ENCODE data around the gene SSX2IP. TPM values are rescaled to one million over a fixed set of nuclear protein-coding genes. Genes with fewer than 3 reads are reported as not detected.
"Not testable (repeated sequence)": the region's sequence is repeated elsewhere in the genome, so short reads cannot be mapped to it uniquely, and the experiment has no call there.

Gene SSX2IP, protein sequence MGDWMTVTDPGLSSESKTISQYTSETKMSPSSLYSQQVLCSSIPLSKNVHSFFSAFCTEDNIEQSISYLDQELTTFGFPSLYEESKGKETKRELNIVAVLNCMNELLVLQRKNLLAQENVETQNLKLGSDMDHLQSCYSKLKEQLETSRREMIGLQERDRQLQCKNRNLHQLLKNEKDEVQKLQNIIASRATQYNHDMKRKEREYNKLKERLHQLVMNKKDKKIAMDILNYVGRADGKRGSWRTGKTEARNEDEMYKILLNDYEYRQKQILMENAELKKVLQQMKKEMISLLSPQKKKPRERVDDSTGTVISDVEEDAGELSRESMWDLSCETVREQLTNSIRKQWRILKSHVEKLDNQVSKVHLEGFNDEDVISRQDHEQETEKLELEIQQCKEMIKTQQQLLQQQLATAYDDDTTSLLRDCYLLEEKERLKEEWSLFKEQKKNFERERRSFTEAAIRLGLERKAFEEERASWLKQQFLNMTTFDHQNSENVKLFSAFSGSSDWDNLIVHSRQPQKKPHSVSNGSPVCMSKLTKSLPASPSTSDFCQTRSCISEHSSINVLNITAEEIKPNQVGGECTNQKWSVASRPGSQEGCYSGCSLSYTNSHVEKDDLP
- 3.8 TPM for polyA plus RNA-seq (2012; ENCODE audit: low read depth, missing spikeins)

DNA sequence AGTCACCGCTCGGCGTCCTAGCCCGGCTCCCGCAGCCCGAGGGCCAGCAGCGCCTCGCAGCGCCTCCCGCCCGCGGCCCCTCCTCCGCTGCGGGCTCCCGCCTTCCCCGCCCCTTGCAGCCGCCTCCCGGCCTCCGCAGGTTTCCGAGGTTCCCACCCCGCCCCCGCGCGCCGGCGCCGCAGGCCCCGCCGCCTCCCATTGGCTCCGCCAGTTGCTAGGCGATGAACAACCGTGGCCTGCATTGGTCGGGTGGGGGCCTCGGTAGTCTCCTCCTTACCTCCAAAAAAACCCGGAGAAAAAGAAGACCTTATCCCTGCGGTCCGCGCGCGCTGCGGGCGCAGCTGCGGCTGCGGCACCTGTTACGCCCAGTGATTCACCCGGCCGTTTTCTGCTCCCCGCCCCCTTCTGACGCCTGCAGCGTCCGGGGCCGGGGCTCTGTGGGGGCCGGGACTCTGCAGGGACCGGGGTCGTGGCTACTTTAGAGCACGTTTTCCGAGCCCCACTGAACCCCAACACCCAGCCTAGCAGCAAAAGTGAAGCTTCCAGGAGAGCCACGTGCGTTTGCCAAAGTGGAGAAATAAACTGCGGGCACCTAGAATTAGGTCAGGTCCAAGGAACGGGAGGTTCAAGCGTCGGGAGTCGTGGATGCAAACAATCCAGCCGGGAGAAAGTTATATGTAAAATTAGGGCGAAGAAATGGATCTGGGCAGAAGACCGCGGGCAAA, at the start of gene SSX2IP:
Gene SSX2IP (minus strand): TSS at position 65 of the 725 bp plus-strand sequence. CDS start 19,242 bp downstream, outside the sequence.
- DNase-seq (ENCODE audit: insufficient read length, low spot score) (peak; percentile 80), FAIRE-seq (peak; percentile 95)
- no peak for TF ChIP-seq POLR2AphosphoS5 (IDR thresholded peaks at IDR 0.05; ENCODE audit: low read depth, low read length)
- TF ChIP-seq POU2F2 (IDR thresholded peaks at IDR 0.05; ENCODE audit: low read depth, low read length): no peak
- no peak for TF ChIP-seq TAF1 (IDR thresholded peaks at IDR 0.05; ENCODE audit: low read depth, low read length)
- TF ChIP-seq PAX5 (IDR thresholded peaks at IDR 0.05; ENCODE audit: insufficient read depth, low read length, severe bottlenecking): no peak
- TF ChIP-seq POLR2A (IDR thresholded peaks at IDR 0.05; ENCODE audit: low read depth, low read length): no peak
- TF ChIP-seq SPI1 (IDR thresholded peaks at IDR 0.05; ENCODE audit: low read depth, low read length): no peak

DNA sequence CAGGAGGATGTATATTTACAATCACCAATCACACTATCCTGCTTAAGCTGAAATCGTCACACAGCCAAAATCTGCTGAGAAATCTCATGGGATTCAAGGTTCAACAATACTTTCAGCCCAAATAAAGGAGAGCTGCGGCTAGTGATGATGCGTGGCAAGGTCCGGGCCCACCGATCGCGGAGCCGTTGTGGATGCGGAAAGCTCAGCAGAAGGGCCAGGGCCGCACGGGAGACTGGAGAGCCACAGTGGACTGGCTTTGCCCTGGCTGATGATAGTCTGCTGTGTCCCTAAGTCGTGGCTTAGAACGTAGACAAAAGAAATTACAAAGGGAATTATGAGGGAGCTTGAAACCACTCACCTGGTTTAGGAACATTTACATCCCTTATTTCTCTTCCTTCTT, 48.0 kb upstream of the SSX2IP start:
- TF ChIP-seq POLR2AphosphoS5 (IDR thresholded peaks at IDR 0.05; ENCODE audit: low read depth, low read length) (no peak), PAX5 (IDR thresholded peaks at IDR 0.05; ENCODE audit: insufficient read depth, low read length, severe bottlenecking) (no peak), SPI1 (IDR thresholded peaks at IDR 0.05; ENCODE audit: low read depth, low read length) (no peak), POLR2A (IDR thresholded peaks at IDR 0.05; ENCODE audit: low read depth, low read length) (no peak), TAF1 (IDR thresholded peaks at IDR 0.05; ENCODE audit: low read depth, low read length) (no peak), POU2F2 (IDR thresholded peaks at IDR 0.05; ENCODE audit: low read depth, low read length) (no peak)
- DNase-seq (ENCODE audit: insufficient read length, low spot score) (no peak), FAIRE-seq (no peak)

DNA sequence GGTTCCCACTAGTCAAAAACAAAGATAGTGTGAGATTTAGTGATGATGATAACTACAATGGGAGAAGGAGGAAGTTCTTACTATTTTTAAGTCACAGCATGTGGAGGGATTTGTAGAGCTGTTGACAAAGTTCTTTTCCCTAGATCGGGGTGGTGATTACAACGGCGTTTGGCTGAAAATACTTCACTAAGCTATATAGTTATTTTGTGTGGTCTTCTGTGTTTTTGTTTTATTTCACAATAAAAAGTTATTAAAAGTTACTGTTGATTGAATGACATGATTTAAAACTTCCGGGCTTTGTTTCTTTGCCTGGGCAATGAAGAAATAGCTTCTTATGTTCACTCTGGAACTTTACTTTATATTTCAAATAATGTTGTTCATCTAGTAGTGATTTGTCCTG, 47.3 kb upstream of the SSX2IP start:
- no peak for TF ChIP-seq TAF1 (IDR thresholded peaks at IDR 0.05; ENCODE audit: low read depth, low read length)
- no peak for TF ChIP-seq POLR2AphosphoS5 (IDR thresholded peaks at IDR 0.05; ENCODE audit: low read depth, low read length)
- TF ChIP-seq POU2F2 (IDR thresholded peaks at IDR 0.05; ENCODE audit: low read depth, low read length): no peak
- no peak for TF ChIP-seq PAX5 (IDR thresholded peaks at IDR 0.05; ENCODE audit: insufficient read depth, low read length, severe bottlenecking)
- TF ChIP-seq POLR2A (IDR thresholded peaks at IDR 0.05; ENCODE audit: low read depth, low read length): no peak
- no peak for TF ChIP-seq SPI1 (IDR thresholded peaks at IDR 0.05; ENCODE audit: low read depth, low read length)
- DNase-seq (ENCODE audit: insufficient read length, low spot score) (no peak), FAIRE-seq (no peak)

DNA sequence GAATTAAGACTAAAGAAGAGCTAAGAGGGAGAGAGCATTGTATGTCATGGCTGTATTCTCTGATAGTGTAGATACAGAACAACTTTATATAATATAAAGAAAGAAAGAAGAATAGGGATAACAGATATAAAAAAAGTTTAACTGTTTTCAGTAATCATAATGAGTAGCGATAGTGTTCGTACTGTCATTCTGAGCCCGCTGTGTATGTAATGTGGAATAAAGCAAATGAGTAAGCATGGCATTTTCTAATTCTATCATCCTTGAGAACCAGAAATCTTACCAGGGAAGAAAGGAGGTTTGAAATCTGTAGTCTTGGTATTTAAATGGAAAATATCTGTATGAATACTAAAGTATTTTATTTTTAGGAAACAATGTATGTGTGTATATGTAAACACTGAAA, 46.7 kb upstream of the SSX2IP start:
- TF ChIP-seq TAF1 (IDR thresholded peaks at IDR 0.05; ENCODE audit: low read depth, low read length) (no peak), POLR2AphosphoS5 (IDR thresholded peaks at IDR 0.05; ENCODE audit: low read depth, low read length) (no peak), SPI1 (IDR thresholded peaks at IDR 0.05; ENCODE audit: low read depth, low read length) (no peak), POU2F2 (IDR thresholded peaks at IDR 0.05; ENCODE audit: low read depth, low read length) (no peak), PAX5 (IDR thresholded peaks at IDR 0.05; ENCODE audit: insufficient read depth, low read length, severe bottlenecking) (no peak), POLR2A (IDR thresholded peaks at IDR 0.05; ENCODE audit: low read depth, low read length) (no peak)
- DNase-seq (ENCODE audit: insufficient read length, low spot score): no peak
- no peak for FAIRE-seq

DNA sequence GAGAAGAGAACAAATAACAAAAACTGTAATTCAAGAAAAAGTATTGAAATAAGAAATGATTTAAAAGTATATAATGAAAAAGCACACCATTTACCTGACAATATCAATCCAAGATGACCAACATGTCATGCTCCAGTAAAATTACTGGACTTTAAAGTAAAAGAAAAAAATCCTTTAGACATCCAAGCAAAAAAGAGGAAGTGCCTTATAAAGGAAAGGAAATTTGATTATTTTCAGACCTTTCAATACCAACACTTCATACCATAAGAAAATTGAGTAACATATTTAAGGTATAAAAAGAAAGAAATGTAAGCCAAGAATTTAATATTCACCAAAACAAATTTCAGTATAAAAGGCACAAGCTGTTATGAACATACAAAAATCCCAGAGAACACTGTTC, 46.2 kb upstream of the SSX2IP start:
- TF ChIP-seq SPI1 (IDR thresholded peaks at IDR 0.05; ENCODE audit: low read depth, low read length): peak; percentile 20; the same call in 1 of the 2 replicates
- no peak for TF ChIP-seq POLR2A (IDR thresholded peaks at IDR 0.05; ENCODE audit: low read depth, low read length)
- FAIRE-seq: no peak
- DNase-seq (ENCODE audit: insufficient read length, low spot score): no peak

DNA sequence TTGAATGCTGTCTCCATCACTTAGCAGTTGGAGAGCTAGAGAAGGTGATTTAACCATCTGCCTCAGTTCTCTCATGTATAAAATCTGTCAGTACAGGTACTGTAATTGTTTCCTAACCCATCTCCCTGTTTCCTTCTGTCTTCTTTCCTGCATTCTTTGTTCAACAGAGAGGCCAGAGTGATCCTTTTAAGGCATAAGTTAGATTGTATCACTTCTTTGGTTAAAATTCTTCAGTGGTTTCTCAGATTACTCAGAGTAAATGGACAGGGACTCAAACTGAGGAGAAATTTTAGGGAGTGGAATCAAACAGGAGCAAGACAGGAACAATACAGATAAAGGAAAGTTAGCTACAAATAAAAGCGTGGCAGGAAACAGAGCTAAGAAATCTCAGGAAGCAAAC, 45.2 kb upstream of the SSX2IP start:
- no peak for DNase-seq (ENCODE audit: insufficient read length, low spot score)
- no peak for TF ChIP-seq POLR2A (IDR thresholded peaks at IDR 0.05; ENCODE audit: low read depth, low read length)
- TF ChIP-seq SPI1 (IDR thresholded peaks at IDR 0.05; ENCODE audit: low read depth, low read length): no peak
- TF ChIP-seq POU2F2 (IDR thresholded peaks at IDR 0.05; ENCODE audit: low read depth, low read length): no peak
- TF ChIP-seq TAF1 (IDR thresholded peaks at IDR 0.05; ENCODE audit: low read depth, low read length): no peak
- no peak for TF ChIP-seq PAX5 (IDR thresholded peaks at IDR 0.05; ENCODE audit: insufficient read depth, low read length, severe bottlenecking)
- TF ChIP-seq POLR2AphosphoS5 (IDR thresholded peaks at IDR 0.05; ENCODE audit: low read depth, low read length): no peak
- no peak for FAIRE-seq

DNA sequence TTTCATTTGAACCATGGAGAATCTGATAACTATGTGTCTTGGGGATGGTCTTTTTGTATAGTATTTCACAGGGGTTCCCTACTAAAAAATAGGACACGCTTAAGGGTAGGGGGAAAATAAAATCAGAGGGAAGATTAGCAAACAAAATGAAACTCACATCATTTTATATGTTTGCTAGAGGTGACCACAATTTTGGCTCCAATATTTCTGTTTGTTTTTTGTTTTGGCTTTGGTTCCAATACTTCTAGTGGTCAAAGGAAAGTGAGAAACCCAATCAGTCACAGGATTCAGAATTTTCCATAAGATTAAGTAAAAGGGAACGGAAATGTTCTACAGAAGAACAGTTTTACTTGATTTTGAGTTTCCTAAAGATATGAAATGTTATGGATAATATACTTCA, 42.3 kb upstream of the SSX2IP start:
- FAIRE-seq (no peak), DNase-seq (ENCODE audit: insufficient read length, low spot score) (no peak)
- TF ChIP-seq POU2F2 (IDR thresholded peaks at IDR 0.05; ENCODE audit: low read depth, low read length): no peak
- no peak for TF ChIP-seq POLR2A (IDR thresholded peaks at IDR 0.05; ENCODE audit: low read depth, low read length)
- TF ChIP-seq TAF1 (IDR thresholded peaks at IDR 0.05; ENCODE audit: low read depth, low read length): no peak
- no peak for TF ChIP-seq SPI1 (IDR thresholded peaks at IDR 0.05; ENCODE audit: low read depth, low read length)
- no peak for TF ChIP-seq PAX5 (IDR thresholded peaks at IDR 0.05; ENCODE audit: insufficient read depth, low read length, severe bottlenecking)
- TF ChIP-seq POLR2AphosphoS5 (IDR thresholded peaks at IDR 0.05; ENCODE audit: low read depth, low read length): no peak

DNA sequence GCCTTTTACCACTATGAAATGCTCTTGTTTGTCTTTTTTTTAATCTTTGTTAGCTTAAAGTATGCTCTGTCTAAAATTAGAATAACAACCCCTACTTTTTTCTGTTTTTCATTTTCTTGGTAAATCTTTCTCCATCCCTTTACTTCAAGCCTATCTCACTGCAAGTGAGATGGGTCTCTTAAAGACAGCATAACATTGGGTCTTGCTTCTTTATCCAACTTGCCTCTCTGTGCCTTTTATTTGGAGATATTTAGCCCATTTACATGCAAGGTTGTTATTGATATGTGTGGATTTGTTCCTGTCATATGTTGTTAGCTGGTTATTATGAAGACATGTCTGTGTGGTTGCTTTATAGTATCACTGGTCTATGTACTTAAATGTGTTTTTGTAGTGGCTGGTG, 41.3 kb upstream of the SSX2IP start:
- DNase-seq (ENCODE audit: insufficient read length, low spot score): no peak
- TF ChIP-seq PAX5 (IDR thresholded peaks at IDR 0.05; ENCODE audit: insufficient read depth, low read length, severe bottlenecking) (no peak), SPI1 (IDR thresholded peaks at IDR 0.05; ENCODE audit: low read depth, low read length) (no peak), POU2F2 (IDR thresholded peaks at IDR 0.05; ENCODE audit: low read depth, low read length) (no peak), TAF1 (IDR thresholded peaks at IDR 0.05; ENCODE audit: low read depth, low read length) (no peak), POLR2AphosphoS5 (IDR thresholded peaks at IDR 0.05; ENCODE audit: low read depth, low read length) (no peak), POLR2A (IDR thresholded peaks at IDR 0.05; ENCODE audit: low read depth, low read length) (no peak)
- no peak for FAIRE-seq

DNA sequence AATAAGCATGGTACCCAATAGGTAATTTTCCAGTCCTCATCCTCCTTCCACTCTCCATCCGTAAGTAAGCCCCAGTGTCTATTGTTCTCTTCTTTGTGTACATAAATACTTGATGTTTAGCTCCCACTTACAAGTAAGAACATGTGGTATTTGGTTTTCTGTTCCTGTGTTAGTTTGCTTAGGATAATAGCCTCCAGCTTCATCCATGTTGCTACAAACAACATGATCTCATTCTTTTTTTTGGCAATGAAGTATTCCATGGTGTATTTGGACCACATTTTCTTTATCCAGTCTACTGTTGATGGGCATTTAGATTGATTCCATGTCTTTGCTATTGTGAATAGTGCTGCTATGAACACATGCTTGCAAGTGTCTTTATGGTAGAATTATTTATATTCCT, 37.5 kb upstream of the SSX2IP start:
- not testable (repeated sequence) for FAIRE-seq; DNase-seq (ENCODE audit: insufficient read length, low spot score)
